ENCODE results near the gene CD22.

The CD22 gene

DNA sequence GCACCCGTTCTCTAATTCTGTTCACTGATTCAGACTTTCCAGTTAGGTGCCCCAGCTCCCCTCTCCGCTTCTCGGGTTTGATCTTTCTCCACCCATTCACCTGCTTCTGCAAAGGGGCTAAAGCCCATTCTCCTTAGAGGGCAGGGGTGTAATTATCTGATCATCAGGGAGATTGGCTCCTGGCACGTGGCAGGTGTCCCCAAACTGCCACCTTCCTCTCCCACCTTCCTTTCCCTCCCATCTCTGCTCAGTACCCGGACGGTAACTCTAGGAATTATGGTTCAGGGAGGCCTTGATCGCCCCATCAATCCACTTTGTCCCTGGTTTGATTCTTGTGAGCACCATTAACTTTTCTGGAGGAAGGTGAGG lies 18.9 kb downstream of the CD22 start:
- DNase-seq (ENCODE audit: extremely low spot score), result no peak
- TF ChIP-seq LEF1 (IDR thresholded peaks at IDR 0.05; ENCODE audit: borderline replicate concordance), result no peak
- TF ChIP-seq ELF4 (IDR thresholded peaks at IDR 0.05), result no peak
- TF ChIP-seq SUZ12 (IDR thresholded peaks at IDR 0.05), result no peak
- TF ChIP-seq TARDBP (IDR thresholded peaks at IDR 0.05), result no peak
- no peak for TF ChIP-seq FOXM1 (IDR thresholded peaks at IDR 0.05; ENCODE audit: borderline replicate concordance)
- no peak for TF ChIP-seq ARNT (IDR thresholded peaks at IDR 0.05)
- TF ChIP-seq ZNF384 (IDR thresholded peaks at IDR 0.05), result no peak
- TF ChIP-seq CTBP1 (IDR thresholded peaks at IDR 0.05; ENCODE audit: borderline replicate concordance), result no peak
- no peak for TF ChIP-seq BHLHE40 (IDR thresholded peaks at IDR 0.05; ENCODE audit: borderline replicate concordance)
- no peak for TF ChIP-seq L3MBTL2 (conservative IDR thresholded peaks at IDR 0.05)
- TF ChIP-seq FOXA1 (IDR thresholded peaks at IDR 0.05), result no peak
- TF ChIP-seq FOXK2 (IDR thresholded peaks at IDR 0.05), result no peak
- TF ChIP-seq, protein P1, sequence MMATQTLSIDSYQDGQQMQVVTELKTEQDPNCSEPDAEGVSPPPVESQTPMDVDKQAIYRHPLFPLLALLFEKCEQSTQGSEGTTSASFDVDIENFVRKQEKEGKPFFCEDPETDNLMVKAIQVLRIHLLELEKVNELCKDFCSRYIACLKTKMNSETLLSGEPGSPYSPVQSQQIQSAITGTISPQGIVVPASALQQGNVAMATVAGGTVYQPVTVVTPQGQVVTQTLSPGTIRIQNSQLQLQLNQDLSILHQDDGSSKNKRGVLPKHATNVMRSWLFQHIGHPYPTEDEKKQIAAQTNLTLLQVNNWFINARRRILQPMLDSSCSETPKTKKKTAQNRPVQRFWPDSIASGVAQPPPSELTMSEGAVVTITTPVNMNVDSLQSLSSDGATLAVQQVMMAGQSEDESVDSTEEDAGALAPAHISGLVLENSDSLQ (IDR thresholded peaks at IDR 0.05), result no peak
- TF ChIP-seq HDGF (IDR thresholded peaks at IDR 0.05; ENCODE audit: borderline replicate concordance), result no peak
- POLR2A ChIA-PET, result no interaction called here
- CTCF ChIA-PET, result no interaction called here

DNA sequence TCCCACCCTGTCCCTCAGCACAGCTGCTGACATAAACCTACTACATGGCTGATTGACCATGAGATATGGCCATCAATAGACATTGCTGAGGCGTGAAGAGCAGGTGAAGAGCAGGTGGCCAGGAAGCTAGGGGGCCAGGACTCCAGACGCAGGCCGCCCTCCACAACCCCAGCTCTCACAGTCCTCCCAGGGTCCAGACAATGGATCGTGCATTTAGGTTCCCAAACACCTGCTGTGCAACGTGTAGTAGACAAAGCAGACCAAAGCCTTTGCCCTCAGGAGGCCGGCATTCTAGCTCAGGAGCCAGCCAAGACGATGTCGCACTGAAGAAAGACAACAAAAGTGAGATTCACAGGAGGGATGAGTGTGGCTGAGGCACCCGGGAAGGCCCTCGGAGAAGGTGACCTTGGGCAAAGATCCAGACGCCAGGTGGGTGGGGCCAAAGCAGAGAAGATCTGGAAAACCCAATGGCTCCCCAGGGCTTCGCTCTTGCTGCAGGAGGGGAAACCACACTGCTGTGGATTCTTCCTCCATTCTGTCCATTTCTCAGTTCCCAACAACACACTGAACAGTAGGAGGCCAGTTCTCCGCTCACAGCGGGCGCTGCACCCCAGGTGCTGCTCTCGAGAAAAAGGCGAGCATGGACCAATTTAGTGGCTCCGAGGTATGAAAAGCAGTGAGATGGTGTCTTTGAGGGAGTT lies 20.1 kb downstream of the CD22 start:
- DNase-seq (ENCODE audit: extremely low spot score), result no peak
- CTCF ChIA-PET, result interaction anchor here (0.6 to 1.0 kb wide), 2 partner anchors 146 to 278 kb away, joined by 4 read pairs; no protein-coding TSS in a partner anchor
- TF ChIP-seq LEF1 (IDR thresholded peaks at IDR 0.05; ENCODE audit: borderline replicate concordance), result no peak
- TF ChIP-seq CTBP1 (IDR thresholded peaks at IDR 0.05; ENCODE audit: borderline replicate concordance), result no peak
- no peak for TF ChIP-seq ELF4 (IDR thresholded peaks at IDR 0.05)
- TF ChIP-seq, protein P1 (IDR thresholded peaks at IDR 0.05), result no peak
- TF ChIP-seq FOXA1 (IDR thresholded peaks at IDR 0.05), result no peak
- TF ChIP-seq NFRKB (IDR thresholded peaks at IDR 0.05), result no peak
- no peak for TF ChIP-seq TARDBP (IDR thresholded peaks at IDR 0.05)
- no peak for TF ChIP-seq ZNF384 (IDR thresholded peaks at IDR 0.05)
- TF ChIP-seq BHLHE40 (IDR thresholded peaks at IDR 0.05; ENCODE audit: borderline replicate concordance), result no peak
- TF ChIP-seq L3MBTL2 (conservative IDR thresholded peaks at IDR 0.05), result no peak
- no peak for TF ChIP-seq FOXM1 (IDR thresholded peaks at IDR 0.05; ENCODE audit: borderline replicate concordance)
- no peak for TF ChIP-seq SUZ12 (IDR thresholded peaks at IDR 0.05)
- TF ChIP-seq FOXK2 (IDR thresholded peaks at IDR 0.05), result no peak
- TF ChIP-seq SP1 (IDR thresholded peaks at IDR 0.05), result no peak
- no peak for TF ChIP-seq HDGF (IDR thresholded peaks at IDR 0.05; ENCODE audit: borderline replicate concordance)
- no peak for TF ChIP-seq ARNT (IDR thresholded peaks at IDR 0.05)
- POLR2A ChIA-PET, result no interaction called here

DNA sequence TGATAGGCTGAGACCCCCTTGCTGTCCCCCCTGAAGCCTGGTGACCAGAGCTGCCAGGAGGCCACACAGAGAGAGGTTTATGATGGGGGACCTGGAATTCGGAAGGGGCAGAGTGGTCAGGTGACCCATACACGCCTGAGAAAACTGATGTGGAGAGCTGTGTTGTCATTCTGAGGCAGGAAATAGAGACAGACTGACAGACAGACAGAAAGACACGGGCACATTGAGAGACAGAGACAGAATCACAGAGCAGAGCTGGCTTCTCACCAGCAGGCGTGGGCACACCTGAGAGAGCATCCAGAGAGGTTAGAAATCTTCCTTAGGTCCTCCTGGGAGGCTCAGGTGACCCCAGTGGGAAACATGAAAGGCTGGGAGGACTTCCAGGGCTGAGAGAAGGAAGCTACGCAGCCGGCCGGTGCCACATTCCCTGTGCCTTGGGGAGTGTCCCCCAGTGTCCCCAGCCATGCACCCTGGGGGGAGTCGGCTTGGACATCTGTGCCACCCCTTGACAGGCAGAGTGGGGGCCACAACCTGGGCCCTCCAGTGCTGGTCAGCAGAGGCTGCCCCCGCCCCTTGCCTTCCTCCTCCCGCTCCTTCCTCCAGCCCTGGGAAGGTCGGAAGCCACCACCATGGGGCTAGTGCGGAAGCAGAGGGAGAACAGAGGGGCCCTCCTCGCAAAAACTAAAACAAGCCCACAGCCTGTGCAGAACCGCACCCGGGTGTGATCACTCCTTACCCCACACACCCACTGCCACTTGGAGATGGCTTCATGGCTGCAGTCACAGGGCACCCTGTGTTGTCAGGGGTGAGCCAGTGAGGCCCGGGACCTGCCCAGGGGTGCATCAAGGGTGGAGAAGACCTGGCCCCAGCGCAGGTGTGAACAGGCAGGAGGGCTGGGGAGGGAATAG lies 20.9 kb downstream of the CD22 start:
- CTCF ChIA-PET, result interaction anchor here (1.0 kb wide), 1 partner anchor 145 kb away, joined by 4 read pairs; no protein-coding TSS in a partner anchor
- POLR2A ChIA-PET, result no interaction called here
- DNase-seq (ENCODE audit: extremely low spot score), result no peak
- TF ChIP-seq SUZ12 (IDR thresholded peaks at IDR 0.05) (no peak), ELF4 (IDR thresholded peaks at IDR 0.05) (no peak), FOXM1 (IDR thresholded peaks at IDR 0.05; ENCODE audit: borderline replicate concordance) (no peak)
- TF ChIP-seq, protein P1 (IDR thresholded peaks at IDR 0.05), result no peak

- POLR2A ChIA-PET, result no interaction called here
- DNase-seq (ENCODE audit: extremely low spot score), result no peak
- TF ChIP-seq NFRKB (IDR thresholded peaks at IDR 0.05), result no peak
- no peak for TF ChIP-seq TARDBP (IDR thresholded peaks at IDR 0.05)
- TF ChIP-seq CTBP1 (IDR thresholded peaks at IDR 0.05; ENCODE audit: borderline replicate concordance), result no peak
- no peak for TF ChIP-seq ZNF384 (IDR thresholded peaks at IDR 0.05)
- no peak for TF ChIP-seq ARNT (IDR thresholded peaks at IDR 0.05)
- no peak for TF ChIP-seq LEF1 (IDR thresholded peaks at IDR 0.05; ENCODE audit: borderline replicate concordance)
- no peak for TF ChIP-seq FOXA1 (IDR thresholded peaks at IDR 0.05)
- no peak for TF ChIP-seq BHLHE40 (IDR thresholded peaks at IDR 0.05; ENCODE audit: borderline replicate concordance)
- TF ChIP-seq FOXM1 (IDR thresholded peaks at IDR 0.05; ENCODE audit: borderline replicate concordance), result no peak
- CTCF ChIA-PET, result no interaction called here
Measured at GRCh38 chr19:35350591-35350990, 21.6 kb downstream of the CD22 start.

DNA sequence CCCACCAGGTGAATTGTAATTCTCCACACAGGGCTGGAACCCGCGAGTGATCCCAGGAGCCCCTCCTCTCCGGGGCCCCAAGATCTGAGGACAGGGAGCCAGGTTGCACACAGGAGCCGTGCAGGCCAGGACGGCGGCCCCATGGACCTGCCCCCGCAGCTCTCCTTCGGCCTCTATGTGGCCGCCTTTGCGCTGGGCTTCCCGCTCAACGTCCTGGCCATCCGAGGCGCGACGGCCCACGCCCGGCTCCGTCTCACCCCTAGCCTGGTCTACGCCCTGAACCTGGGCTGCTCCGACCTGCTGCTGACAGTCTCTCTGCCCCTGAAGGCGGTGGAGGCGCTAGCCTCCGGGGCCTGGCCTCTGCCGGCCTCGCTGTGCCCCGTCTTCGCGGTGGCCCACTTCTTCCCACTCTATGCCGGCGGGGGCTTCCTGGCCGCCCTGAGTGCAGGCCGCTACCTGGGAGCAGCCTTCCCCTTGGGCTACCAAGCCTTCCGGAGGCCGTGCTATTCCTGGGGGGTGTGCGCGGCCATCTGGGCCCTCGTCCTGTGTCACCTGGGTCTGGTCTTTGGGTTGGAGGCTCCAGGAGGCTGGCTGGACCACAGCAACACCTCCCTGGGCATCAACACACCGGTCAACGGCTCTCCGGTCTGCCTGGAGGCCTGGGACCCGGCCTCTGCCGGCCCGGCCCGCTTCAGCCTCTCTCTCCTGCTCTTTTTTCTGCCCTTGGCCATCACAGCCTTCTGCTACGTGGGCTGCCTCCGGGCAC lies 22.6 kb downstream of the CD22 start:
- POLR2A ChIA-PET, result no interaction called here
- TF ChIP-seq SP1 (IDR thresholded peaks at IDR 0.05) (no peak), NFRKB (IDR thresholded peaks at IDR 0.05) (no peak), FOXA1 (IDR thresholded peaks at IDR 0.05) (no peak), ELF4 (IDR thresholded peaks at IDR 0.05) (no peak), BHLHE40 (IDR thresholded peaks at IDR 0.05; ENCODE audit: borderline replicate concordance) (no peak), LEF1 (IDR thresholded peaks at IDR 0.05; ENCODE audit: borderline replicate concordance) (no peak), FOXM1 (IDR thresholded peaks at IDR 0.05; ENCODE audit: borderline replicate concordance) (no peak), TARDBP (IDR thresholded peaks at IDR 0.05) (no peak), ZNF384 (IDR thresholded peaks at IDR 0.05) (no peak), L3MBTL2 (conservative IDR thresholded peaks at IDR 0.05) (no peak), SUZ12 (IDR thresholded peaks at IDR 0.05) (no peak), ARNT (IDR thresholded peaks at IDR 0.05) (no peak), HDGF (IDR thresholded peaks at IDR 0.05; ENCODE audit: borderline replicate concordance) (no peak)
- TF ChIP-seq, protein P1 (IDR thresholded peaks at IDR 0.05), result no peak
- CTCF ChIA-PET, result no interaction called here
- no peak for DNase-seq (ENCODE audit: extremely low spot score)

Data from HEK293T (cell line).